ENCODE data around the gene NRG2.

DNA sequence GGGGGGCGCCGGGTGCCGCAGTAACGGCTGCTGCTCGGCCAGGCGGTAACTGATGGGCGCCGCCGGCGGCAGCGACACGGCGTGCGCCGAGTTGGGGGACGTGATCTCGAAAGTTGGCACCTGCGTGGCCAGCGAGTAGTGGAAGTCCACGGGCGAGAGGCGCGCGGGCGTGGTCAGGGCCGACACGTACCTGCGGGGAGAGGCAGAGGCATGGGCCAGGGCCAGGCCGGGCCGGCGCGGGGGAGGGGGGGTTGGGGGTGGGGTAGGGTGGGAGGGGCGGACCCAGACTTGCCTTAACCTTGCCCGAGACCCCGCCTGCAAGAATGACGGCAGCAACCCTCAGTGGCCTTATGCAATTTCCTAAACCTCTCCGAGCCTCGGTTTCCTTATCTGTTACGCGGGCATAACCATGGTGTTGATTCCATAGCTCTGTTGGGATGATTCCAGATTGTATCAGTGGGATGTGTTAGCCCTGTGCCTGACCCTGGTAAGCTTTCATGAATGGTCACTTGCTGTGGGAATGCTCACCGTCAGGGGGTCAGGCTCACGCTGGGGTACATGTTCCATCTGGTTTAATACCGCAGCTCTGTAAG, 194.5 kb downstream of the NRG2 start:
- TF ChIP-seq, protein P1, sequence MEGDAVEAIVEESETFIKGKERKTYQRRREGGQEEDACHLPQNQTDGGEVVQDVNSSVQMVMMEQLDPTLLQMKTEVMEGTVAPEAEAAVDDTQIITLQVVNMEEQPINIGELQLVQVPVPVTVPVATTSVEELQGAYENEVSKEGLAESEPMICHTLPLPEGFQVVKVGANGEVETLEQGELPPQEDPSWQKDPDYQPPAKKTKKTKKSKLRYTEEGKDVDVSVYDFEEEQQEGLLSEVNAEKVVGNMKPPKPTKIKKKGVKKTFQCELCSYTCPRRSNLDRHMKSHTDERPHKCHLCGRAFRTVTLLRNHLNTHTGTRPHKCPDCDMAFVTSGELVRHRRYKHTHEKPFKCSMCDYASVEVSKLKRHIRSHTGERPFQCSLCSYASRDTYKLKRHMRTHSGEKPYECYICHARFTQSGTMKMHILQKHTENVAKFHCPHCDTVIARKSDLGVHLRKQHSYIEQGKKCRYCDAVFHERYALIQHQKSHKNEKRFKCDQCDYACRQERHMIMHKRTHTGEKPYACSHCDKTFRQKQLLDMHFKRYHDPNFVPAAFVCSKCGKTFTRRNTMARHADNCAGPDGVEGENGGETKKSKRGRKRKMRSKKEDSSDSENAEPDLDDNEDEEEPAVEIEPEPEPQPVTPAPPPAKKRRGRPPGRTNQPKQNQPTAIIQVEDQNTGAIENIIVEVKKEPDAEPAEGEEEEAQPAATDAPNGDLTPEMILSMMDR (IDR thresholded peaks at IDR 0.05), result no peak
- TF ChIP-seq ZFX (IDR thresholded peaks at IDR 0.05; ENCODE audit: borderline replicate concordance), result no peak

All from 22Rv1 (cell line).